ENCODE data around the gene SNTB2. TPM values are rescaled to one million over a fixed set of nuclear protein-coding genes. Genes with fewer than 3 reads are reported as not detected.

The SNTB2 gene
- total and polyA plus RNA-seq, 9 of the 15 experiments (the other 6 are each of a cell fraction or from before 2014, with no cell fraction given) = 1.2 to 13.7 (median 5.7) TPM

DNA sequence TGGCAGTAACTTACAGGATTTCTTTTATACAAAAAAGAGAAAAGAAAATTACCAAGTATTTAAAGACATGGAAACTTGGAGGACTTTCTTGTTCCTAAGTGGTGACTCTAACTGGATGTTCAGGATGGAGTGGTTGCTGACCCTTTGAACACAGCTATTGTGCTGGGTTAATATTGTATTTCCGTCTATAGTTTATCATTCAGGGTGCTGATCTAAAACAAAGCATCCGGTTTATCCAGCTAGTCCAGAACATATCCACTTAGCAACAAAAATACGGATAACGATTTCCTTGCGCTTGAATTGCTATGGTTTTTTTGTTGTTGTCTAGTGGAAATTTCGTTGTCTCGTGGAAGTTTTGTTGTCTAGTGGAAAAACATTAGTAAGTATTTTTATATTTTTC is 38.2 kb downstream of the SNTB2 start (continued):
- TF ChIP-seq ZNF134 (CRISPR knock-in tag; conservative IDR thresholded peaks at IDR 0.05) (no peak), MAFK (IDR thresholded peaks at IDR 0.05; ENCODE audit: low read length) (no peak), HIVEP1 (CRISPR knock-in tag; IDR thresholded peaks at IDR 0.05) (no peak)
- TF ChIP-seq, protein P1, sequence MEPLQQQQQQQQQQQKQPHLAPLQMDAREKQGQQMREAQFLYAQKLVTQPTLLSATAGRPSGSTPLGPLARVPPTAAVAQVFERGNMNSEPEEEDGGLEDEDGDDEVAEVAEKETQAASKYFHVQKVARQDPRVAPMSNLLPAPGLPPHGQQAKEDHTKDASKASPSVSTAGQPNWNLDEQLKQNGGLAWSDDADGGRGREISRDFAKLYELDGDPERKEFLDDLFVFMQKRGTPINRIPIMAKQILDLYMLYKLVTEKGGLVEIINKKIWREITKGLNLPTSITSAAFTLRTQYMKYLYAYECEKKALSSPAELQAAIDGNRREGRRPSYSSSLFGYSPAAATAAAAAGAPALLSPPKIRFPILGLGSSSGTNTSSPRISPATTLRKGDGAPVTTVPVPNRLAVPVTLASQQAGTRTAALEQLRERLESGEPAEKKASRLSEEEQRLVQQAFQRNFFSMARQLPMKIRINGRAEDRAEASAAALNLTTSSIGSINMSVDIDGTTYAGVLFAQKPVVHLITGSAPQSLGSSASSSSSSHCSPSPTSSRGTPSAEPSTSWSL (CRISPR knock-in tag; IDR thresholded peaks at IDR 0.05; ENCODE audit: borderline replicate concordance) = no peak

DNA sequence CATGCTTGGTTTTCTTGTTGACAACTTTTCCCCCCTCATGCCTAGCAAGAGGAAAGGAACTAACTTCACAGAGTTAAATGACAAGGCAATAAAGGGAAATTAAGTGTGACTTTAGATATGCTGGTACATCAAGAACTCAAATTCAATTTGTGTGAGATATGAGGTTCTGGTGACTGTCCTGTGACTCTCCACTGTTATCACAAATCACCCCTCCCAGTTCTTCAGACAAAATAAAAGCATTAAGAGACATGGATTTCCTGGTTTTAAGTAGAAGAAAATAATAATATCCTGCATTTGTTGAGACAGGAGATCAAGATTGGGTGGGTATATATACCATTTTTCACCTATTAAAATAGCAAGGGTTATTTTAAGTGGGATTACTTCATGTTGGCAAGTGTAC is 46.2 kb downstream of the SNTB2 start:
- H3K9ac ChIP-seq (ENCODE audit: insufficient read depth in 1 of 2, low read depth in 2 of 2, low read length in 2 of 2) = no peak overlapping the region
- in situ Hi-C loops (cut with MboI) (no loop called here), intact Hi-C loops (cut with micrococcal nuclease) (no loop called here)
- no peaks in the 10 kb centered on the region; a peak in 1 of 5 replicates for H3K4me1 ChIP-seq (replicated peaks in 1 of 2; ENCODE audit: control insufficient read depth in 2 of 2, insufficient read depth in 2 of 2, low read length in 2 of 2)
- no peaks in the 10 kb centered on the region for H3K27me3 ChIP-seq (ENCODE audit: control insufficient read depth in 2 of 2, insufficient read depth in 2 of 2, low read length in 2 of 2)
- no peaks in the 10 kb centered on the region for H4K20me1 ChIP-seq (replicated peaks; ENCODE audit: control insufficient read depth, insufficient read depth, low read length)
- no peaks in the 10 kb centered on the region for H3K79me2 ChIP-seq (ENCODE audit: control insufficient read depth, insufficient read depth, low read length)
- CTCF ChIA-PET (ENCODE audit: low intra/inter-chr PET ratio) = no interaction called here
- no peak overlapping the region for H3K27ac ChIP-seq (ENCODE audit: extremely low read depth, low read depth, low read length)
- no peak overlapping the region for H2AFZ ChIP-seq (ENCODE audit: low read depth, low read length)
- FAIRE-seq (no peak), DNase-seq (ENCODE audit: extremely low read depth in 1 of 4, low spot score in 3 of 4) (no peak), ATAC-seq (no peak)
- POLR2A ChIA-PET = no interaction called here
- H3K36me3 ChIP-seq (ENCODE audit: control insufficient read depth, insufficient read depth, low read length) = no peaks in the 10 kb centered on the region
- H3K4me3 ChIP-seq = no peak overlapping the region
- no TSS peak for BruUV-seq (replicated peaks)
- H3K9me3 ChIP-seq (replicated peaks; ENCODE audit: control insufficient read depth, insufficient read depth, low read depth, low read length) = no peaks in the 10 kb centered on the region
- no peak overlapping the region for H3K4me2 ChIP-seq (ENCODE audit: insufficient read depth, low read length)
- no peaks in the 10 kb centered on the region for H3K9me1 ChIP-seq (ENCODE audit: control insufficient read depth, insufficient read depth, low read length)
- TF ChIP-seq NFRKB (IDR thresholded peaks at IDR 0.05; ENCODE audit: low read depth) = no peak
- TF ChIP-seq, protein P2, sequence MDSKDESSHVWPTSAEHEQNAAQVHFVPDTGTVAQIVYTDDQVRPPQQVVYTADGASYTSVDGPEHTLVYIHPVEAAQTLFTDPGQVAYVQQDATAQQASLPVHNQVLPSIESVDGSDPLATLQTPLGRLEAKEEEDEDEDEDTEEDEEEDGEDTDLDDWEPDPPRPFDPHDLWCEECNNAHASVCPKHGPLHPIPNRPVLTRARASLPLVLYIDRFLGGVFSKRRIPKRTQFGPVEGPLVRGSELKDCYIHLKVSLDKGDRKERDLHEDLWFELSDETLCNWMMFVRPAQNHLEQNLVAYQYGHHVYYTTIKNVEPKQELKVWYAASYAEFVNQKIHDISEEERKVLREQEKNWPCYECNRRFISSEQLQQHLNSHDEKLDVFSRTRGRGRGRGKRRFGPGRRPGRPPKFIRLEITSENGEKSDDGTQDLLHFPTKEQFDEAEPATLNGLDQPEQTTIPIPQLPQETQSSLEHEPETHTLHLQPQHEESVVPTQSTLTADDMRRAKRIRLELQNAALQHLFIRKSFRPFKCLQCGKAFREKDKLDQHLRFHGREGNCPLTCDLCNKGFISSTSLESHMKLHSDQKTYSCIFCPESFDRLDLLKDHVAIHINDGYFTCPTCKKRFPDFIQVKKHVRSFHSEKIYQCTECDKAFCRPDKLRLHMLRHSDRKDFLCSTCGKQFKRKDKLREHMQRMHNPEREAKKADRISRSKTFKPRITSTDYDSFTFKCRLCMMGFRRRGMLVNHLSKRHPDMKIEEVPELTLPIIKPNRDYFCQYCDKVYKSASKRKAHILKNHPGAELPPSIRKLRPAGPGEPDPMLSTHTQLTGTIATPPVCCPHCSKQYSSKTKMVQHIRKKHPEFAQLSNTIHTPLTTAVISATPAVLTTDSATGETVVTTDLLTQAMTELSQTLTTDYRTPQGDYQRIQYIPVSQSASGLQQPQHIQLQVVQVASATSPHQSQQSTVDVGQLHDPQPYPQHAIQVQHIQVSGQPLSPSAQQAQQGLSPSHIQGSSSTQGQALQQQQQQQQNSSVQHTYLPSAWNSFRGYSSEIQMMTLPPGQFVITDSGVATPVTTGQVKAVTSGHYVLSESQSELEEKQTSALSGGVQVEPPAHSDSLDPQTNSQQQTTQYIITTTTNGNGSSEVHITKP (IDR thresholded peaks at IDR 0.05; ENCODE audit: partially characterized antibody) = no peak
- TF ChIP-seq, protein P3, sequence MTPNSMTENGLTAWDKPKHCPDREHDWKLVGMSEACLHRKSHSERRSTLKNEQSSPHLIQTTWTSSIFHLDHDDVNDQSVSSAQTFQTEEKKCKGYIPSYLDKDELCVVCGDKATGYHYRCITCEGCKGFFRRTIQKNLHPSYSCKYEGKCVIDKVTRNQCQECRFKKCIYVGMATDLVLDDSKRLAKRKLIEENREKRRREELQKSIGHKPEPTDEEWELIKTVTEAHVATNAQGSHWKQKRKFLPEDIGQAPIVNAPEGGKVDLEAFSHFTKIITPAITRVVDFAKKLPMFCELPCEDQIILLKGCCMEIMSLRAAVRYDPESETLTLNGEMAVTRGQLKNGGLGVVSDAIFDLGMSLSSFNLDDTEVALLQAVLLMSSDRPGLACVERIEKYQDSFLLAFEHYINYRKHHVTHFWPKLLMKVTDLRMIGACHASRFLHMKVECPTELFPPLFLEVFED (CRISPR knock-in tag; conservative IDR thresholded peaks at IDR 0.05) = no peak
- TF ChIP-seq ESRRA (IDR thresholded peaks at IDR 0.05; ENCODE audit: borderline replicate concordance, low read depth) = no peak
- no peak for TF ChIP-seq DNMT1 (IDR thresholded peaks at IDR 0.05)
- TF ChIP-seq EGR1 (conservative IDR thresholded peaks at IDR 0.05) = no peak
- no peak for TF ChIP-seq ZSCAN32 (CRISPR knock-in tag; IDR thresholded peaks at IDR 0.05)
- TF ChIP-seq, protein P4, sequence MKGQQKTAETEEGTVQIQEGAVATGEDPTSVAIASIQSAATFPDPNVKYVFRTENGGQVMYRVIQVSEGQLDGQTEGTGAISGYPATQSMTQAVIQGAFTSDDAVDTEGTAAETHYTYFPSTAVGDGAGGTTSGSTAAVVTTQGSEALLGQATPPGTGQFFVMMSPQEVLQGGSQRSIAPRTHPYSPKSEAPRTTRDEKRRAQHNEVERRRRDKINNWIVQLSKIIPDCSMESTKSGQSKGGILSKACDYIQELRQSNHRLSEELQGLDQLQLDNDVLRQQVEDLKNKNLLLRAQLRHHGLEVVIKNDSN (CRISPR knock-in tag; IDR thresholded peaks at IDR 0.05) = no peak

Measured in K562 (cell line).